ENCODE measurements around the gene TTLL11.

DNA sequence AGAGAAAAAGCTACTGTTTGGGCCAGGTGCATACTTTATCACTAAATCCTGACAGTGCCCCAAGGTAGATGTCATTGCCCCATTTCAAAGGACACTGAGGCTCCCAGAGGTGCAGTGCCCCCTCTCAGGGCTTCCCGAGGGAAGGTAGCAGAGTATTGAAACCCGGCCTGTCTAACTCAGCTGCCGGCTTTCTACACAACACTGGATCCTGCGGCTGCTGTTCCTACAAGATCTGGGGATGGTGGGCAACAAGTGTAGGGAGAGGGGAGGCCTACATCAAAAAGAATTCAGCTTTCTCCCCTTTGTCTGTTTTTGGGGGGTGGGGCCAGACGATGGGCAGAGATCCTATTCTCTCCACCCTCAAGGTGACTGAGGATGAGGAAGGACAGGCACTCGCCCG lies 240.9 kb downstream of the TTLL11 start:
- TF ChIP-seq, protein P1, sequence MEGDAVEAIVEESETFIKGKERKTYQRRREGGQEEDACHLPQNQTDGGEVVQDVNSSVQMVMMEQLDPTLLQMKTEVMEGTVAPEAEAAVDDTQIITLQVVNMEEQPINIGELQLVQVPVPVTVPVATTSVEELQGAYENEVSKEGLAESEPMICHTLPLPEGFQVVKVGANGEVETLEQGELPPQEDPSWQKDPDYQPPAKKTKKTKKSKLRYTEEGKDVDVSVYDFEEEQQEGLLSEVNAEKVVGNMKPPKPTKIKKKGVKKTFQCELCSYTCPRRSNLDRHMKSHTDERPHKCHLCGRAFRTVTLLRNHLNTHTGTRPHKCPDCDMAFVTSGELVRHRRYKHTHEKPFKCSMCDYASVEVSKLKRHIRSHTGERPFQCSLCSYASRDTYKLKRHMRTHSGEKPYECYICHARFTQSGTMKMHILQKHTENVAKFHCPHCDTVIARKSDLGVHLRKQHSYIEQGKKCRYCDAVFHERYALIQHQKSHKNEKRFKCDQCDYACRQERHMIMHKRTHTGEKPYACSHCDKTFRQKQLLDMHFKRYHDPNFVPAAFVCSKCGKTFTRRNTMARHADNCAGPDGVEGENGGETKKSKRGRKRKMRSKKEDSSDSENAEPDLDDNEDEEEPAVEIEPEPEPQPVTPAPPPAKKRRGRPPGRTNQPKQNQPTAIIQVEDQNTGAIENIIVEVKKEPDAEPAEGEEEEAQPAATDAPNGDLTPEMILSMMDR (IDR thresholded peaks at IDR 0.05) = no peak
- TF ChIP-seq POLR2A (IDR thresholded peaks at IDR 0.05) = no peak

Measured in Peyer's patch (tissue), 4 donors.